GM12873 (cell line): ENCODE data around the gene FAHD2B.

Experiments
- TF ChIP-seq, protein P1 (sequence below): IDR thresholded peaks from 2 replicates; pipeline ENCODE4 v1.5.1; 2012; ENCODE audit warnings: low read depth, mild to moderate bottlenecking, moderate library complexity, low read length, control low read depth; ENCODE audit not compliant: insufficient read depth; ENCODE audit errors: missing control alignments

FAHD2B gene

DNA sequence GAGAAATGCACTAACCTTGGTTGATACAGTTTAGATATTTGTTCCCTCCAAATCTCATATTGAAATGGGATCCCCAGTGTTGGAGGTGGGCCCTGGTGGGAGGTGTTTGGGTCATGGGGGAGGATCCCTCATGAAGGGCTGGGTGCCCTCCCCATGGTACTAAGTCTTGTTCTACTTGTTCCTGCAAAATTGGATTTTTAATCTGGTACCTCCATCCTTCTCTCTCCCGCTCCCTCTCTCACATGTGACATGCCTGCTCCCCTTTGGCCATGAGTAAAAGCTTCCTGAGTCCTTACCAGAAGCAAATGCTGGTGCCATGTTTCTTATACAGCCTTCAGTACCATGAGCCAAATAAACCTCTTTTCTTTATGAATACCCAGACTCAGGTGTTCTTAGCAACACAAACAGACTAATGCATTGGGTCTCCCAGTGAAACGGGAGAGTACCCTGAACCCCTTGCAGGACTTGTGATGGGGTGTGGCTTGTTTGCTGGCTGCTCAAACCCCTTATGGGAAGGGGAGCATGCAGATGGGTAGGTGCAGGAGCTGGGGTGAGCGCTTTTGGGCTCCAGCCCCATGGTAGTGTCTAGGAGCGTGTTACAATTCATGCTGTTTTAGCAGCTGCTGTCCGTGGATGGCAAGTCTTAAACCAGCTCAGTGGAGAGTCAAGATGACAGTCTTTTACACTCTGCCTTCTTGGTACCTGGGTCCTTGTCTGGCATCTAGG is 27.2 kb downstream of the FAHD2B start:
- TF ChIP-seq, protein P1, sequence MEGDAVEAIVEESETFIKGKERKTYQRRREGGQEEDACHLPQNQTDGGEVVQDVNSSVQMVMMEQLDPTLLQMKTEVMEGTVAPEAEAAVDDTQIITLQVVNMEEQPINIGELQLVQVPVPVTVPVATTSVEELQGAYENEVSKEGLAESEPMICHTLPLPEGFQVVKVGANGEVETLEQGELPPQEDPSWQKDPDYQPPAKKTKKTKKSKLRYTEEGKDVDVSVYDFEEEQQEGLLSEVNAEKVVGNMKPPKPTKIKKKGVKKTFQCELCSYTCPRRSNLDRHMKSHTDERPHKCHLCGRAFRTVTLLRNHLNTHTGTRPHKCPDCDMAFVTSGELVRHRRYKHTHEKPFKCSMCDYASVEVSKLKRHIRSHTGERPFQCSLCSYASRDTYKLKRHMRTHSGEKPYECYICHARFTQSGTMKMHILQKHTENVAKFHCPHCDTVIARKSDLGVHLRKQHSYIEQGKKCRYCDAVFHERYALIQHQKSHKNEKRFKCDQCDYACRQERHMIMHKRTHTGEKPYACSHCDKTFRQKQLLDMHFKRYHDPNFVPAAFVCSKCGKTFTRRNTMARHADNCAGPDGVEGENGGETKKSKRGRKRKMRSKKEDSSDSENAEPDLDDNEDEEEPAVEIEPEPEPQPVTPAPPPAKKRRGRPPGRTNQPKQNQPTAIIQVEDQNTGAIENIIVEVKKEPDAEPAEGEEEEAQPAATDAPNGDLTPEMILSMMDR, result no peak
